ENCODE measurements around the gene ZAR1. TPM values are rescaled to one million over a fixed set of nuclear protein-coding genes. Genes with fewer than 3 reads are reported as not detected.

ZAR1 gene
- total and polyA plus RNA-seq, 2 experiments from 2014 or later, result not detected

- Histone ChIP-seq H3K4me2 (no peak overlapping the region), H4K20me1 (ENCODE audit: insufficient read depth, poor library complexity, severe bottlenecking) (no peaks in the 10 kb centered on the region), H3K4me3 (no peak overlapping the region), H3K9me3 (ENCODE audit: low read depth) (no peaks in the 10 kb centered on the region), H3K27ac (no peak overlapping the region), H3K4me1 (ENCODE audit: insufficient read depth) (no peaks in the 10 kb centered on the region), H3K9me2 (replicated peaks; ENCODE audit: insufficient read depth) (no peaks in the 10 kb centered on the region), H2AFZ (no peak overlapping the region), H3K27me3 (peaks cover 26% of the 10 kb centered on the region), H3K36me3 (replicated peaks; ENCODE audit: insufficient read depth, low read depth) (no peaks in the 10 kb centered on the region), H3K79me2 (no peaks in the 10 kb centered on the region)
- 80% methylated on average over 2 of the region's 2 CpGs for WGBS (ENCODE audit: low lambda C conversion rate, missing lambda C conversion rate)
- TF ChIP-seq CTCF (IDR thresholded peaks at IDR 0.05; ENCODE audit: poor library complexity) (no peak), EZH2phosphoT487 (IDR thresholded peaks at IDR 0.05; ENCODE audit: low read depth, severe bottlenecking, unreplicated experiment) (no peak), EZH2 (IDR thresholded peaks at IDR 0.05; ENCODE audit: borderline replicate concordance) (no peak)
- no peak for DNase-seq (ENCODE audit: low spot score)
These were observed 11.8 kb upstream of the ZAR1 start for GRCh38 chr4:48478273-48478672.

- Histone ChIP-seq H3K27ac (no peak overlapping the region), H3K4me3 (no peak overlapping the region), H2AFZ (no peak overlapping the region), H3K27me3 (peaks cover 57% of the 10 kb centered on the region), H3K4me2 (no peak overlapping the region), H3K9me2 (replicated peaks; ENCODE audit: insufficient read depth) (no peaks in the 10 kb centered on the region), H3K4me1 (ENCODE audit: insufficient read depth) (no peaks in the 10 kb centered on the region), H4K20me1 (ENCODE audit: insufficient read depth, poor library complexity, severe bottlenecking) (no peaks in the 10 kb centered on the region), H3K36me3 (replicated peaks; ENCODE audit: insufficient read depth, low read depth) (no peaks in the 10 kb centered on the region), H3K79me2 (no peaks in the 10 kb centered on the region), H3K9me3 (ENCODE audit: low read depth) (no peaks in the 10 kb centered on the region)
- no peak for TF ChIP-seq CTCF (IDR thresholded peaks at IDR 0.05; ENCODE audit: poor library complexity)
- 60% methylated on average over 1 of the region's 1 CpG for WGBS (ENCODE audit: low lambda C conversion rate, missing lambda C conversion rate)
- no peak for DNase-seq (ENCODE audit: low spot score)
These were observed 8.5 kb upstream of the ZAR1 start for GRCh38 chr4:48481581-48481980.

GRCh38 chr4:48483006-48483776 lies 6.9 kb upstream of the ZAR1 start, which contains the start of gene SLC10A4:
SLC10A4 (plus strand) TSS chr4:48483343; CDS start chr4:48483562, 219 bp downstream.
- no peaks in the 10 kb centered on the region for H3K36me3 ChIP-seq (replicated peaks; ENCODE audit: insufficient read depth, low read depth)
- H2AFZ ChIP-seq, result peak within 1 kb of the TSS; percentile 66
- H4K20me1 ChIP-seq (ENCODE audit: insufficient read depth, poor library complexity, severe bottlenecking), result no peaks in the 10 kb centered on the region

More at GRCh38 chr4:48483006-48483776, 6.9 kb upstream of the ZAR1 start, which contains the start of gene SLC10A4:
- Histone ChIP-seq H3K9me3 (ENCODE audit: low read depth) (no peaks in the 10 kb centered on the region), H3K27me3 (peaks cover 71% of the 10 kb centered on the region), H3K4me3 (no peak within 1 kb of the TSS), H3K9me2 (replicated peaks; ENCODE audit: insufficient read depth) (no peaks in the 10 kb centered on the region), H3K27ac (no peak within 1 kb of the TSS), H3K4me1 (ENCODE audit: insufficient read depth) (no peaks in the 10 kb centered on the region), H3K4me2 (peak within 1 kb of the TSS; percentile 81), H3K79me2 (no peaks in the 10 kb centered on the region)
- WGBS (ENCODE audit: low lambda C conversion rate, missing lambda C conversion rate), result 6% methylated on average over 19 of the region's 85 CpGs
- peak; percentile 39 for DNase-seq (ENCODE audit: low spot score)
- peak; percentile 39 for TF ChIP-seq EZH2phosphoT487 (IDR thresholded peaks at IDR 0.05; ENCODE audit: low read depth, severe bottlenecking, unreplicated experiment)
- TF ChIP-seq CTCF (IDR thresholded peaks at IDR 0.05; ENCODE audit: poor library complexity), result no peak

Measured in hepatocyte (in vitro differentiated cells).